NK-92 (cell line): ENCODE results near the gene PRKCD.

Experiments
- DNase-seq: peaks from one replicate; lab custom pipeline; 2025; ENCODE audit not compliant: unreplicated experiment; lab: John Stamatoyannopoulos, UW

The PRKCD gene

DNA sequence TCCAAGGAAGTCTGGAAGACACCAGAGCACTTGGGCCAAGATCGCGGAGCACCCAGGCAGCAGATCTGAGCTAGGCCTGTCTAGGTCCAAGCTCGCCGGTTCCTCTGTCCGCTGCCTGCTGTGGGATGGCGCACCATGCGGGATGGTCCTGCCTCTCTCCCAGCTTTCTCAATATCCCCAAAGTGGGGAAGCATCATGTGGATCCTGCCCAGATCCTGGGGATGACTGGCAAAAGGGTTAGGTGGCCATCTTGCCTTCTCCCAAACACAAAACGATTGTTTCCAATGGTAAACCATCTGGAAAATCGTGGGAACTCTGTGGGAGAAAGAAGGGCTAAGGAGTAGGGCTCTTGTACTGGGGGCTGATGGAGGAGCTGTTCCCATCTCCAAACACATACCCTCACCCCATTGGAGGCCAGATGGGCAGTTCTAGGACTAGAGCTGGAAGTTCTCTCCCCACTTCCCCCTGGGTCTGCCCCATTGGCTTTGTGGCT, 8.9 kb downstream of the PRKCD start:
- no peak for DNase-seq

DNA sequence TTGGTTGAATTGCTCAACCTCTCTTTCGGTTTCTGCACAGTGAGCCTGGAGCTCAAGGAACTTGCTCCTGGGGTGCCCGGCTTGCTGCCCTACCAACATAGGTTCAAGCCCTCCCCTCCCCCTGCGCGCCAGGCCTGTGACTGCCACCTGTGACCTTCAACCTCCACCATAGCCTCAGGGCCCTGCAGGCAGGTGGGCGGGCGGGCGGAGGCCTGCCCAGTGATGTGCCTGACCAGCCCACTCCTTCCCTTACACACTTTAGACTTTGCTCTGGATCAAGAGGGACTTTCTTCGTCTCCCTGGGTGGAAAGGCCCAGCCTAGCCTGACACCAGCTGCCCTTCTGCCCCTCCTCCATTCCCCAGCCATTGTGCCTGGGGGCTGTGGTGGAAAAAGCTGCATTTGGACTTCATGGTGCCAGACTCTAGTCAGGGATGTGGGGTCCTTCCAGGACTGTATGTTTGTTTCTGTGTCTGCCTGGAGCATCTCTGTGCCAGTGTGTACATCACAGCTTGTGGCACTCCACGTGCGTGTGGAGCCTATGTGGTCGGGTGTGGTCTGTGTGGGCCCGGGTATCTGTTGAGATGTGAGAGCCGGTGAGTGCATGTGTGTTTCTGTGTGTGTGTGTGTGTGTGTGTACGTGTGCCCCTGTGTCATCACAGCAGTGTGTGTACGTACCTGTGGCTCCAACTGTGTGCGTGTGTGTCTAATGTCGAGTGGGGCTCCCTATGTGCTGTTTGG, 9.5 kb downstream of the PRKCD start:
- DNase-seq, result no peak

DNA sequence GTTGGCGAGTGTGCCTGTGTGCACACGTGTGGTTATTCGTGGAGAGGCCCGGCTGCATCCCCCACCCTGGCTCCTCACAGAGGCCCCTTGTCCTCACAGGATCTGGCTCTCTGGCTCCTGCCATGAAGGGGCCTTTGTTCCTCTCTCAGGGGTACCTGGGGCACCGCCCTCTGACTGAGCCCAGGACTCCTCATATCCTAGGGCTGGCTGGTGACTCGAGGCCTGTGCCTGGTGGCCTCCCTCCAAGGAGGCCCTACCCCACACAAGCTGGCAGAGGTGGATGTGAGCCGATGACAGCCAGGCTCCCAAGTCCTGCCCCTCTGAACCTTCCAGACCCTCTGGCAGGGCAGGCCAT, 10.0 kb downstream of the PRKCD start:
- no peak for DNase-seq

DNA sequence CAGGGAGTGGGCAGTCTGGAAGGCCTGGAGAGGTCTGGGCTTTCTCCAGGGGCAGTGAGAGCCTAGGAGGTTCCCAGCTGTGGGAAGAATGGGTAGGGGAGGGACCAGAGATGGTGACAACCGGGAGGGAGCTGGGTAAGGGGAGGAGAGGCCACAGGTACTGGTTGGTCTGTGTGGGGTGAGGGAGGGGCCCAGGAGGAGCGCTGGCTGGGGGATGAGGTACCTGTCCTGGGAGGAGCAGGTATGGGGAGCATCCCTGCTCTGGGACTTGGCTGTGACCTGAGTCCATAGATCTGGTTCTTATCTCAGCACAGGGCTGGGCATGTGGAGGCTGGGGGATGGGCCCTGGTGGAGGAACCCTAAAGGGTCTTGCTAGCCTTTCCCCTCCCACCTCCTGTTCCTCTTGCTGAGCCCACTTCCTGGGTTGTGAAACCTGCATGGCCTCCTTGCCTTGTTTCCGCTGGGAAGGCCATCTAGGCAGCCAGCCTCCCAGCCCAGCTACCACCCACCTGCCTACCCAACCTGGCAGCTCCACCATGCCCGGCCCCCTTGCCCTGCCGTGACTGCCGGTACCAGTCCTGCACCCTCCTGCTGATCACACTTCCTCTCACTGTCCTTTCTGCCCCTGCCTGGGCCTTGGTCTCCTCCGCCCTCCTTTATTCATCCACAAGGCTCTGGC, 11.0 kb downstream of the PRKCD start:
- DNase-seq, result no peak

DNA sequence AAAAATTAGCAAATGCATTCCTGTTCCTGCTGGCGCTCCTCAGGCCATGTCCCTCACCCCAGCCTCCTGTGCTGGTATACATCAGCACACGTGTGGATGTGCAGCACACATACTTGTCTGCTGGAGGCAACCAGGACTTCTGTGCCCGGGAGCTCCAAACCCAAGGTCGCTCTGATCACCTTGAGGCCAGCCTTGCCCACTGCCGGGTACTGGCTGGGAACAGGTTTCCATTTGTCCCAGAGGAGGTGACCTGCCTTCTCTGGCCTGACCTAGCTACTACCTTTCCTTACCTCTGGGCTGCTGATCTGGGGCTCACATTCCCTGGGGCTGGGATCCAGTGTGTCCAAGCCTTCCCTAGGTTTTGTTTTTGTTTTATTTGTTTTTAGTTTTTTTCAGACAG, 12.1 kb downstream of the PRKCD start:
- DNase-seq, result no peak

DNA sequence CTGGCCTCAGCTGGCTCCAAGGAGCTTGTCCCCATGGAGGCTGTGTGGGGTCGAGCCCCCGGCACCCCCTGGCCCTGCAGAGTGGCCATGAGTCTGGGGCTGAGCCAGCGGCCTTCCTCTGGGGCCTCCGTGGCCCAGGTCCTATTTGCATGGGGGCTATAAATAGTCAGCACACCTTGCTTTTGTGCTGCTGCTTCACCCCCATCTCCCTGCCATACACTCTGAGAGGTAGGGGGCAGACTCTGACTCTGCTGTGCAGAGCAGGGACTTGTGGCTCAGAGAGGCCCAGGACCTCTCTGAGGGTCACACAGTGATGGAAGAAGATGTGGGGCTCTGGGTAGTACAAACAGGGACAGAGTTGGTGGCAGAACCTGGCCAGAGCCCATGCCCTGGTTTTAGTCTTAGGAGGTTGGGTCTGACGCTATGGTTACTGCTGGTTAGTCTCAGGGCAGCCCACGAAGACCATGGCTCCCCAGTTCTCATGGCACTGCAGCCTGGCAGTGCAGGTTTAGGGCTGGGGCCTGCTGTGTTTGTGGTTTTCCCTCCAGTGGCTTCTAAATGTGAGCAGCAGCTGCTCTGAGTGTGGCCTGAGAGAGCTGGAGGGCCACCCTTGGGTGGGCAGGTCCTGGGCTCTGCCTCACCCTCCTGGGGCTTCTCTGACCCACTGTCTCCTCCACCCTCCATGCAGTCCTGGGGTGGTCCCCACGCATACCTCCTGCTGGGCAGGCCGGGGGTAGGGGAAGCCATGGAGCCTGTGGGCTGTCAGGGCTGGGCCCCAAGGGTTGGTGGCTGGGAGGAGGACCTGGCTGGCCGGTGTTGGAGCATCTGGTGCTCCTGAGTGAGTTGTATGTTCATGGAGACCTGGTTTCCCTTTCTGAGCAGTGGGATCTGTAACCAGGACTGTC, 13.6 kb downstream of the PRKCD start:
- no peak for DNase-seq

DNA sequence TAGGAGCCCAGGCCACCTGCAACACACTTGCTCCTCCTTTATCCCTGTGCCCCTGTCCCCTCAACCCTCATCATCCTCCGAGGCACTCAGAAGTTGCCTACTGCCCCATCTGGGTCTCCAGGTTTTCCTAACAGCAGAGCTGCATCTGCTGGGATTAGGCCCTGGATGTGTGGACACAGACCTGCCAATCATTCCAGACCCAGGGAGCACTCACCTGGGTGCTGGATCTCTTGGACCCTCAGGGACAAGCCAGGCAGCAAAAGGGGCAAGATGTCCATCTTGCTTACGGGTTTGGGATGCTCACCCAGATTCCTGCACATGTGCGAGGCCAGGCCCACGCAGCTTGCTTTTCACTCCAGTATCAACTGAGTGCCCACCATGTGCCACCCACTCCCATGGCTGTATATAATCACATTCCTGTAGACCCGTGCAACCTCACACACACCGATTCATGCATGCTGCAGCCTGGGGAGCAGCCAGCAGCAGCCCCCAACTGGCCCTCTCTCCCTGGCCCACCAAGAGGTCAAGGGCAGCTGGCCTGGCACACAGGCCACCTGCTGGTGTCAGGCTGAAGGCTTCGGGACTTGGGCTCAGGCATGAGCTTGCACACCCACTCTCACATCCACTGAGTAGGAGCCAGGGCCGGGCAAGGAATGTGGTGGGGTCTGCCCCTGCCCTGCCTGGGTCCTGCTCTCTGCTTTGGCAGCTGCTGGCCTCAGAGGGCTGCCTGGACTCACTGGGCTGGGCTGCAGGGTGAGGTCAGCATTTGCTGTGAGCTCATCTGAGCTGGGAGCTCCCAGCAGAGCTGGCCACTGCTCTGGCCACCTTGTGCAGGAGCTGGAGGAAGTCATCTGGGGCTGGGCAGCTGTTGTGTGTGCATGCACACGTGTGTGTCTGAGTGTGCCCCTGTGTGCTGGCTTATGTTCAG, 14.9 kb downstream of the PRKCD start:
- no peak for DNase-seq

DNA sequence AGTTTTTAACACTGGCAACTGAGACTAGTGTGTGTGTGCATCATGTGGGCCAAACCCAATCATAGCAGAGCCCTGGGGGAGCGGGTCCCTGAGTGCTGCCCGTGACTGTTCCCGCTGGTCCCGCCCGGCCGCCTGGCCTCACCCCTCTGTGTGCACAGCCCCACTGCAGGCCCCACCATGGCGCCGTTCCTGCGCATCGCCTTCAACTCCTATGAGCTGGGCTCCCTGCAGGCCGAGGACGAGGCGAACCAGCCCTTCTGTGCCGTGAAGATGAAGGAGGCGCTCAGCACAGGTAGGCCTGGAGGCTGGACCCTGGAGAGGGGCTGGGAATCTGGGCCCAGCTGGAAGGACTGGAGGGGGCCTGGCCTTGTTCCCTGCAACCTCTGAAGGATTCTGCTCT, 17.2 kb downstream of the PRKCD start:
- no peak for DNase-seq

DNA sequence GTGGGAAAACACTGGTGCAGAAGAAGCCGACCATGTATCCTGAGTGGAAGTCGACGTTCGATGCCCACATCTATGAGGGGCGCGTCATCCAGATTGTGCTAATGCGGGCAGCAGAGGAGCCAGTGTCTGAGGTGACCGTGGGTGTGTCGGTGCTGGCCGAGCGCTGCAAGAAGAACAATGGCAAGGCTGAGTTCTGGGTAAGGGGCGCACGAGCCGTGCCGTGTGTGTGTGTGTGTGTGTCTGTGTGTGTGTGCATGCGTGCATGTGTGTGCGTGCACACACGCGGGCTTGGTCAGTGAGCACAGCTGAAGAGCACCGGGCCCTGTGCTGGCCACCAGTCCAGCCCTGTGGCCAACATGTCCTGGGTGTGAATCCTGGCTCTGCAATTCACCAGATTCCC, 18.6 kb downstream of the PRKCD start:
- DNase-seq, result no peak

DNA sequence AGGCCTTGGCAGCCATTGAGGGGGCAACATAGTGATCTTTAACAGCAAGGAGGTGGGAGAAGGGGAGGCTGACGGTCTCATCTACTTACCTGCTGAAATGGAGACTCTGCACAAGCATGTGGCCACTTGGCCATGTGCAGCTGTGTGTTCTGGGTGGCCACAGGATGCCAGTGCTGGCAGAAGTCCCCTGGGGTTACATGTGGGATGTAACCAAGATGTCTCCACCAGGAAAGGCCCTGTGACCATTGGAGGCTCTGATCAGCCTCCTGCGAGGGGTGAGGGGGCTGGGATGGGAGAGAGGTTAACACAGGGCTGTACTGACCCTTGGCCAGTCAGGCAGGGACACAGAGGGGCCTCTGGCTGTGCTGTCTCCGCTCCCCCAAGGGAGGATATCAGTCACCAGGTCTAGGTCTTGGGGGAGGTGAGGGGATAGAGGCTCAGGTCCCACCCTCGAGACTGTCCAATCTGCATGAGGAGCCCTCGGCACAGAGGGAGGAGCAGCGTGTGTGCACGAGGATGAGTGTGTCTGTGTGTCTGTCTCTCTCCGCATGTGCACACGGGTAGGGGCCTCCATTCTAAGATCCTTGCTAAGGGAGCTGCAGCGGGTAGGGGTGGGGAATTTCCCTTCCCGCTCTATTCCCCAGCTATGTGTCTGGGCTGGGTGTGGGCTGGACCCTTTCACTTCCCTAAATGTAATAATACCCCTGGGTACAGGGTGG, 19.5 kb downstream of the PRKCD start:
- no peak for DNase-seq

DNA sequence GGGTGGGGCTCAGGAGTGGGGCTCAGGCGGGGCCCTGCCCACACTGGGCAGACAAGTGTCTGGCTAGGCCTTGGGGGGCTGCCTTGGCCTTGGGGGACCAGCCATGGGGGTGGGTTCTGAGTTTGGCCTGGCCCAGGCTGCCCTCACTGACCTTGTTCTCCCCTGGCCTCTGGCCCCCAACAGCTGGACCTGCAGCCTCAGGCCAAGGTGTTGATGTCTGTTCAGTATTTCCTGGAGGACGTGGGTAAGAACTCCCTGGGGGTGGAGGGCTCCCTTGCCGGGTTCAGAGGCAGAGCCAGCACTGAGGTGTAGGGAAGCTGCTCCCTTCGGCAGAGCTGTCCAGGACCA, 20.0 kb downstream of the PRKCD start:
- no peak for DNase-seq

DNA sequence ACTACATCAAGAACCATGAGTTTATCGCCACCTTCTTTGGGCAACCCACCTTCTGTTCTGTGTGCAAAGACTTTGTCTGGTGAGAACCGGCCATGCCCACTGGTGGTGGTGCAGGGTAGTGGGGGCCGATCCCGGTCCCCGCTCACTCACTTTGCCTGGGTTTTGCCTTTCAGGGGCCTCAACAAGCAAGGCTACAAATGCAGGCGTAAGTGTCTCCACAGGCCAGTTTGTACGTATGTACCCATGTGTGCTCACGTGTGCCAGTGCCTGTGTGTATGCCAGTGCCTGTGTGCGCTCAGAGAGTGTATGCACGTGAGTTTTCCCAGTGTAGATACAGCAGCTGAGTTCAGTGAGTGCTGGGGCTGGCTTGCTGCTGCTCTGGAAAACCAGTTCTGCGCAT, 20.5 kb downstream of the PRKCD start:
- no peak for DNase-seq

DNA sequence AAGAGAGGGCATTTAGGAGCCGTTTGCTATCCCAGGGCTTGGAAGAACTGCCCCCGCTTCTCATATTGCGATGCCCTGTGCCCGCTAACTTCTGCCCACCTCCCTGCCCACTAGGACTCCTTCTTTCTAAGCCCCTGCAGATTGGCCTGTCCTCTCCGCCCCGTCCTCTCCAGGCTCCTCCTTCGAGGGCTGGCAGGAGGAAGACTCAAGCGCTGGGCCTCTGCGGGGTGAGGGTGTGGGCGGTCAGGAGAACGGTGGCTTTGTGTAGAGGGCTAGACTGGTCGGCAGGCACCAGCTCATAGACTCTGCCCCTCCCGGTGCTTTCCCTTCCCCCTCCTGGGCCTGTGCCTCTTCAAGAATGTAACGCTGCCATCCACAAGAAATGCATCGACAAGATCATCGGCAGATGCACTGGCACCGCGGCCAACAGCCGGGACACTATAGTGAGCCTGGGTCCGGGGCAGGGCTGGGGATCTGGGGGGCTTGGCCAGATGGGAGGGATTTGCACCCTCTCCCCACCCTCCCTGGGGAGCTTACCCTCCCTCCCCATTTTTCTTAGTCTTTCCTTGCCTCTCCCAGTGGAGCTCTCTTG, 21.9 kb downstream of the PRKCD start:
- DNase-seq, result no peak

DNA sequence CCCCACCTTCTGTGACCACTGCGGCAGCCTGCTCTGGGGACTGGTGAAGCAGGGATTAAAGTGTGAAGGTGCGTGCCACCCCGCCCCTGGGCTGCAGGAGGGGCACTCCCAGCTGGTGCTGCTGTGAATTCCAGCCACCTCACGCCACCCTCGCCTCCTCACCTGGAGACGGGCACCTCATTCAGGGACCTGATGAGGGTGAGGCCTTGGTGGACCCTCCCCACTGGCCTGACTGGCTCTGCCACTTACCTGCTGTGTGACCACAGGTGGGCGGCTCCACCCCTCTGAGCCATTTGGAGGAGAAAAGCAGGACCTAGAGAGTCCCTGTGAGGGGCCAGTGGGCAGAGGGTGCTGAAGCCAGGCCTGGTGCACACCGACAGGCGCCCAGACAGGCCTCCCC, 22.5 kb downstream of the PRKCD start:
- DNase-seq, result no peak

DNA sequence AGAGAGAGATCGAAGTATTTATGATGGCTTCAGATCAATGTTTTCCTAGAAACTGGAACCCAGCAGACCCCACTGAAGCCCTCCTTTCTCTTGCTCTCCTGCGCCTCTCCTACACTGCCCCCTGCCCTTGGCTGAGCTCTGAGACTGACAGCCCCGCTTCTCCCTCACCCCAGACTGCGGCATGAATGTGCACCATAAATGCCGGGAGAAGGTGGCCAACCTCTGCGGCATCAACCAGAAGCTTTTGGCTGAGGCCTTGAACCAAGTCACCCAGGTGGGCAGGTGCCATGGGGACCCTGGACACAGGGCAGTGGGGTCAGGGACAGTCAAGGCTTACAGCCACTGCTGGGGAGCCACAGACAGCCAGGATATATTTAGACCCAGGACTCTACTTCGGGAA, 23.7 kb downstream of the PRKCD start:
- DNase-seq, result no peak

DNA sequence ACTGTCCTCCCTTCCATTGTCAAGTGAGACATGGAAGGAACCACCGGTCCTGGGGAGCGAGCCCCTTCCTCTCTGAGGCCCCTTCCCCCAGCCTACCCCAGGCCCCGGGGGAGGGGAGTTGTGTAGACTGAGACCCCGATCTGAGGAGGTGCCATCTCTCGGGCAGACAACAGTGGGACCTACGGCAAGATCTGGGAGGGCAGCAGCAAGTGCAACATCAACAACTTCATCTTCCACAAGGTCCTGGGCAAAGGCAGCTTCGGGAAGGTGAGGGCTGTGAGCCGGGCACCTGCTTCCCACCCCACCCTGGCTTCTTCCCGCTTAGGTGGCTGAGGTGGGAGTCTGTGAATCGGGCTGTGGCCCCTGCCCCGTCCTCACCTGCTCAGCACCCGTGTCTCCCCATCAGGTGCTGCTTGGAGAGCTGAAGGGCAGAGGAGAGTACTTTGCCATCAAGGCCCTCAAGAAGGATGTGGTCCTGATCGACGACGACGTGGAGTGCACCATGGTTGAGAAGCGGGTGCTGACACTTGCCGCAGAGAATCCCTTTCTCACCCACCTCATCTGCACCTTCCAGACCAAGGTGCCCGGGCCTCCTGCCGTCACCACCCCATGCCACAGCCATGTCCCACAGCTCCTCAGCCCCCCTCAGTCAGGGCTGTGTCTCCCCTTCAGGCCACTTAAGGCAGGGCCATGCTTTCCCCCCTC, 24.9 kb downstream of the PRKCD start:
- DNase-seq, result no peak

DNA sequence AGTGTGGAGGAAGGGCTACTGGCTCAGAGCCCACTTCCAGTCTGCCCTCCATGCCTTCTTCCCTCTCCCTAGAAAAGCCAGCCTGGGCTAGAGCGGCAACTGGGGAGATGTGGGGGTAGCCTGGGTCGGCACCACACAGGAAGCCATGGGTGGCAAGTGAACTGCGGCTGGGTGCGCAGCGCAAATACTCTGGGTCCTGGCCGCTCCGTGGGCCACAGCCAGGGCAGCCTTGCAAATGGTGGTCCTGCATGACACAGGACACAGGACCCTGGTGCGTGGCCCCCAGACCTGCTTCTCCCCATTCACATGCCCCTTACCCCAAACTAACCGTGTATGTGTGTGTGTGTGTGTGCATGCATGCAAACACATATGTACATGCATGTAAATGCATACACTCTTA, 25.7 kb downstream of the PRKCD start:
- DNase-seq, result no peak

DNA sequence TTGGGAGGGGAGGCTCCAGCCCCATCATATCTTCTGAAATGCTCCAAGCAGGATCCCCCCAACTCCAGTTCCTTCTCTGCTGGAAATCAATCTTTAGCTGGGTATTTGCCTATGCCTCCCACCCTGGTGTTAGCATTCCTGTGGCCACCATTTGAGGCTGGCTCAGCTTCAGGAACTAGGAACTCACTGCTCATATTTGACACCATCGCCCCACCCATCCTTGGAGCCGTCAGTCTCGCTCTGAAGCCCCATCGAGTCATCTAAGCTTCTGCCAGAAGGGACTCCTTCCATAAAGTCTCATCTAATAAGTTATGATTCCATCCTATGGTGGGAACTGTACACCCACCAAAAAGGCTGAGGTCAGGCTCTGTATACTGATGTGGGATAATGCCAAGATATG, 26.4 kb downstream of the PRKCD start:
- no peak for DNase-seq

DNA sequence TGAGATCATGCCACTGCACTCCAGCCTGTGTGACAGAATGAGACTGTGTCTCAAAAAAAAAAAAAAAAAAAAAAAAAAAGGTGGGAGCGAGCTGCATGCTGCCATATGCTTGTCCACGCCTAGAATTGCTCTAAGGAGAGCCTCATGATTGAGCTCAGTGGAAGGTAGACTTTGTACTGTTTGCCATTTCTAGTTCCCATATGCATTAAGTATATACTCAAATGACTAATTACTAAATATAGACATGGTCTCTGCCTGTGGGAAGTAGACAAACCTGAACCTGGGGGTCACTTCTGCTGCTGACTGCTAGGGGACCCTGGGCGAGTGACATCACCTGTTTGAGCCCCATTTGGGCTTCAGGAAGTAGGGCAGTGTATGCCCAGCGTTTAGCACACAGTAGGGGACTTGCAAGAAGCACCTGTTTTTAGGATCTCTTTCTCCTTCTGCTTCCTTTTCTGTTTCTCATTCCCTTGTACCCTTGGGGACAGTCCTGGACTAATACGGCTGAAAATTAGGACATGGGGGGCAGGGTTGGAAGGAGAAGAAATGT, 27.2 kb downstream of the PRKCD start:
- no peak for DNase-seq
